ENCODE measurements around the gene BCL3. TPM values are rescaled to one million over a fixed set of nuclear protein-coding genes. Genes with fewer than 3 reads are reported as not detected.

The BCL3 gene
- total and polyA plus RNA-seq, 2 experiments from 2014 or later = 1.4 to 4.1 TPM

GRCh38 chr19:44758596-44758995 is 10.1 kb downstream of the BCL3 start (continued):
- TF ChIP-seq, protein P1, sequence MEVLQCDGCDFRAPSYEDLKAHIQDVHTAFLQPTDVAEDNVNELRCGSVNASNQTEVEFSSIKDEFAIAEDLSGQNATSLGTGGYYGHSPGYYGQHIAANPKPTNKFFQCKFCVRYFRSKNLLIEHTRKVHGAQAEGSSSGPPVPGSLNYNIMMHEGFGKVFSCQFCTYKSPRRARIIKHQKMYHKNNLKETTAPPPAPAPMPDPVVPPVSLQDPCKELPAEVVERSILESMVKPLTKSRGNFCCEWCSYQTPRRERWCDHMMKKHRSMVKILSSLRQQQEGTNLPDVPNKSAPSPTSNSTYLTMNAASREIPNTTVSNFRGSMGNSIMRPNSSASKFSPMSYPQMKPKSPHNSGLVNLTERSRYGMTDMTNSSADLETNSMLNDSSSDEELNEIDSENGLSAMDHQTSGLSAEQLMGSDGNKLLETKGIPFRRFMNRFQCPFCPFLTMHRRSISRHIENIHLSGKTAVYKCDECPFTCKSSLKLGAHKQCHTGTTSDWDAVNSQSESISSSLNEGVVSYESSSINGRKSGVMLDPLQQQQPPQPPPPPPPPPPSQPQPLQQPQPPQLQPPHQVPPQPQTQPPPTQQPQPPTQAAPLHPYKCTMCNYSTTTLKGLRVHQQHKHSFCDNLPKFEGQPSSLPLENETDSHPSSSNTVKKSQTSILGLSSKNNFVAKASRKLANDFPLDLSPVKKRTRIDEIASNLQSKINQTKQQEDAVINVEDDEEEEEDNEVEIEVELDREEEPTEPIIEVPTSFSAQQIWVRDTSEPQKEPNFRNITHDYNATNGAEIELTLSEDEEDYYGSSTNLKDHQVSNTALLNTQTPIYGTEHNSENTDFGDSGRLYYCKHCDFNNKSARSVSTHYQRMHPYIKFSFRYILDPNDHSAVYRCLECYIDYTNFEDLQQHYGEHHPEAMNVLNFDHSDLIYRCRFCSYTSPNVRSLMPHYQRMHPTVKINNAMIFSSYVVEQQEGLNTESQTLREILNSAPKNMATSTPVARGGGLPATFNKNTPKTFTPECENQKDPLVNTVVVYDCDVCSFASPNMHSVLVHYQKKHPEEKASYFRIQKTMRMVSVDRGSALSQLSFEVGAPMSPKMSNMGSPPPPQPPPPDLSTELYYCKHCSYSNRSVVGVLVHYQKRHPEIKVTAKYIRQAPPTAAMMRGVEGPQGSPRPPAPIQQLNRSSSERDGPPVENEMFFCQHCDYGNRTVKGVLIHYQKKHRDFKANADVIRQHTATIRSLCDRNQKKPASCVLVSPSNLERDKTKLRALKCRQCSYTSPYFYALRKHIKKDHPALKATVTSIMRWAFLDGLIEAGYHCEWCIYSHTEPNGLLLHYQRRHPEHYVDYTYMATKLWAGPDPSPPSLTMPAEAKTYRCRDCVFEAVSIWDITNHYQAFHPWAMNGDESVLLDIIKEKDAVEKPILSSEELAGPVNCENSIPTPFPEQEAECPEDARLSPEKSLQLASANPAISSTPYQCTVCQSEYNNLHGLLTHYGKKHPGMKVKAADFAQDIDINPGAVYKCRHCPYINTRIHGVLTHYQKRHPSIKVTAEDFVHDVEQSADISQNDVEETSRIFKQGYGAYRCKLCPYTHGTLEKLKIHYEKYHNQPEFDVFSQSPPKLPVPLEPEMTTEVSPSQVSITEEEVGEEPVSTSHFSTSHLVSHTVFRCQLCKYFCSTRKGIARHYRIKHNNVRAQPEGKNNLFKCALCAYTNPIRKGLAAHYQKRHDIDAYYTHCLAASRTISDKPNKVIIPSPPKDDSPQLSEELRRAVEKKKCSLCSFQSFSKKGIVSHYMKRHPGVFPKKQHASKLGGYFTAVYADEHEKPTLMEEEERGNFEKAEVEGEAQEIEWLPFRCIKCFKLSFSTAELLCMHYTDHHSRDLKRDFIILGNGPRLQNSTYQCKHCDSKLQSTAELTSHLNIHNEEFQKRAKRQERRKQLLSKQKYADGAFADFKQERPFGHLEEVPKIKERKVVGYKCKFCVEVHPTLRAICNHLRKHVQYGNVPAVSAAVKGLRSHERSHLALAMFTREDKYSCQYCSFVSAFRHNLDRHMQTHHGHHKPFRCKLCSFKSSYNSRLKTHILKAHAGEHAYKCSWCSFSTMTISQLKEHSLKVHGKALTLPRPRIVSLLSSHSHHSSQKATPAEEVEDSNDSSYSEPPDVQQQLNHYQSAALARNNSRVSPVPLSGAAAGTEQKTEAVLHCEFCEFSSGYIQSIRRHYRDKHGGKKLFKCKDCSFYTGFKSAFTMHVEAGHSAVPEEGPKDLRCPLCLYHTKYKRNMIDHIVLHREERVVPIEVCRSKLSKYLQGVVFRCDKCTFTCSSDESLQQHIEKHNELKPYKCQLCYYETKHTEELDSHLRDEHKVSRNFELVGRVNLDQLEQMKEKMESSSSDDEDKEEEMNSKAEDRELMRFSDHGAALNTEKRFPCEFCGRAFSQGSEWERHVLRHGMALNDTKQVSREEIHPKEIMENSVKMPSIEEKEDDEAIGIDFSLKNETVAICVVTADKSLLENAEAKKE (CRISPR knock-in tag; IDR thresholded peaks at IDR 0.05) = no peak

GRCh38 chr19:44759083-44759804 is 10.7 kb downstream of the BCL3 start:
- DNase-seq (ENCODE audit: low spot score) (no peak), ATAC-seq (no peak)
- H3K36me3 Mint-ChIP-seq (ENCODE audit: low read depth) = no peaks in the 10 kb centered on the region
- Histone ChIP-seq H3K9me2 (ENCODE audit: insufficient read depth) (no peaks in the 10 kb centered on the region), H3K27me3 (ENCODE audit: insufficient read depth) (peaks cover 44% of the 10 kb centered on the region), H3K36me3 (ENCODE audit: insufficient read depth) (no peaks in the 10 kb centered on the region), H3K4me3 (no peak overlapping the region), H3K4me1 (ENCODE audit: insufficient read depth) (peaks cover 22% of the 10 kb centered on the region), H4K20me1 (replicated peaks; ENCODE audit: insufficient read depth) (no peaks in the 10 kb centered on the region), H3K27ac (ENCODE audit: low read depth) (no peak overlapping the region), H3F3A (replicated peaks; ENCODE audit: low read depth) (0 out of 2 replicates have a peak, but pooled peaks cover 14% of the 10 kb centered on the region), H3K4me2 (no peak overlapping the region), H2AFZ (no peak overlapping the region), H3K79me2 (replicated peaks; ENCODE audit: insufficient read depth) (no peaks in the 10 kb centered on the region)
- no peak overlapping the region; the same call in 2 of the 3 replicates for H3K4me3 Mint-ChIP-seq
- no peaks in the 10 kb centered on the region for H3K9me3 Mint-ChIP-seq
- H3K4me1 Mint-ChIP-seq = peaks cover 22% of the 10 kb centered on the region
- H3K27me3 Mint-ChIP-seq (ENCODE audit: insufficient read depth, low read depth, poor library complexity) = peaks cover 44% of the 10 kb centered on the region
- no peak overlapping the region for H3K27ac Mint-ChIP-seq
- TF ChIP-seq, protein P1 (CRISPR knock-in tag; IDR thresholded peaks at IDR 0.05) = no peak
- TF ChIP-seq NANOG (IDR thresholded peaks at IDR 0.05; ENCODE audit: borderline replicate concordance) (no peak), EZH2phosphoT487 (IDR thresholded peaks at IDR 0.05; ENCODE audit: unreplicated experiment) (no peak), CTCF (conservative IDR thresholded peaks at IDR 0.05; ENCODE audit: low read depth in 2 of 2) (no peak)
- TF ChIP-seq, protein P2, sequence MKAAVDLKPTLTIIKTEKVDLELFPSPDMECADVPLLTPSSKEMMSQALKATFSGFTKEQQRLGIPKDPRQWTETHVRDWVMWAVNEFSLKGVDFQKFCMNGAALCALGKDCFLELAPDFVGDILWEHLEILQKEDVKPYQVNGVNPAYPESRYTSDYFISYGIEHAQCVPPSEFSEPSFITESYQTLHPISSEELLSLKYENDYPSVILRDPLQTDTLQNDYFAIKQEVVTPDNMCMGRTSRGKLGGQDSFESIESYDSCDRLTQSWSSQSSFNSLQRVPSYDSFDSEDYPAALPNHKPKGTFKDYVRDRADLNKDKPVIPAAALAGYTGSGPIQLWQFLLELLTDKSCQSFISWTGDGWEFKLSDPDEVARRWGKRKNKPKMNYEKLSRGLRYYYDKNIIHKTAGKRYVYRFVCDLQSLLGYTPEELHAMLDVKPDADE (IDR thresholded peaks at IDR 0.05) = no peak

Data from GM23338 (cell line).